H1 (cell line): ENCODE results near the gene MFAP3. TPM values are rescaled to one million over a fixed set of nuclear protein-coding genes. Genes with fewer than 3 reads are reported as not detected.

Source experiments
- CTCF ChIA-PET: fragments of 300-600 bp; sonication (Branson Sonifier 250); formaldehyde crosslinking; loops from one replicate; lab custom pipeline; 2021; ENCODE audit not compliant: partially characterized antibody; lab: Charles Lee
- POLR2A ChIA-PET: fragments of 300-600 bp; sonication (Branson Sonifier 250); formaldehyde crosslinking; loops from one replicate; lab custom pipeline; 2021; ENCODE audit warnings: inconsistent platforms; ENCODE audit not compliant: partially characterized antibody; lab: Charles Lee
- DNase-seq, 2 experiments: peaks; one replicate each; pipeline versions ENCODE4 v3.0.0 to v3.0.0-alpha.2; 2010 to 2022; ENCODE audit warnings: low spot score in 2 of 2, low read depth in 1 of 2, mixed read lengths in 1 of 2
- FAIRE-seq: peaks from 2 replicates; lab custom pipeline; 2011; peaks lifted over from hg19 to GRCh38; lab: Jason Lieb, UNC
- H2AFZ ChIP-seq: 2 replicates; pipeline ENCODE4 v1.8.1; 2012; ENCODE audit warnings: low read length, inconsistent platforms
- H2AK5ac ChIP-seq: 2 replicates; pipeline ENCODE4 v1.6.1; 2013; ENCODE audit warnings: low read depth, low read length
- H2BK120ac ChIP-seq: replicated peaks from 2 replicates; pipeline ENCODE3; 2013; ENCODE audit warnings: low read depth, low read length, inconsistent platforms
- H2BK12ac ChIP-seq: 2 replicates; pipeline ENCODE4 v1.6.1; 2013; ENCODE audit warnings: low read depth, low read length
- H2BK15ac ChIP-seq: 2 replicates; pipeline ENCODE4 v1.6.1; 2013; ENCODE audit warnings: low read length
- H2BK20ac ChIP-seq: 2 replicates; pipeline ENCODE4 v1.6.1; 2013; ENCODE audit warnings: low read length
- H2BK5ac ChIP-seq: 2 replicates; pipeline ENCODE4 v1.6.1; 2013; ENCODE audit warnings: low read depth, low read length
- H3K14ac ChIP-seq: 2 replicates; pipeline ENCODE4 v1.6.1; 2013; ENCODE audit warnings: inconsistent platforms; ENCODE audit not compliant: insufficient read length
- H3K18ac ChIP-seq: 2 replicates; pipeline ENCODE4 v1.6.1; 2013; ENCODE audit warnings: low read length; ENCODE audit errors: extremely low read depth
- H3K23ac ChIP-seq: 2 replicates; pipeline ENCODE4 v1.6.1; 2013; ENCODE audit warnings: inconsistent platforms; ENCODE audit not compliant: insufficient read length
- H3K23me2 ChIP-seq: 2 replicates; pipeline ENCODE4 v1.6.1; 2013; ENCODE audit warnings: low read depth, low read length
- H3K27ac ChIP-seq: 2 replicates; pipeline ENCODE4 v1.6.1; 2011; ENCODE audit warnings: low read depth, low read length, inconsistent platforms
- H3K27me3 ChIP-seq, 4 experiments: replicated peaks in 1 of 4; 1 replicate in 1 of 4; 2 replicates in 3 of 4; pipeline versions ENCODE4 v1.6.1 to v1.8.1; 2011 to 2013; ENCODE audit warnings: low read length in 3 of 4, mild to moderate bottlenecking in 3 of 4, inconsistent platforms in 2 of 4, mixed read lengths in 2 of 4, moderate library complexity in 1 of 4; ENCODE audit not compliant: control insufficient read depth in 3 of 4, insufficient read depth in 3 of 4; ENCODE audit errors: extremely low read depth in 1 of 4
- H3K36me3 ChIP-seq, 4 experiments: 2 replicates each; pipeline versions ENCODE4 v1.6.1 to v1.8.1; 2011 to 2013; ENCODE audit warnings: mild to moderate bottlenecking in 4 of 4, low read length in 3 of 4, moderate library complexity in 2 of 4, control low read depth in 1 of 4, inconsistent platforms in 1 of 4; ENCODE audit not compliant: insufficient read depth in 4 of 4, control insufficient read depth in 2 of 4
- H3K4ac ChIP-seq: replicated peaks from 2 replicates; pipeline ENCODE3; 2013; ENCODE audit warnings: low read length, low read depth, mixed read lengths, inconsistent platforms; ENCODE audit not compliant: insufficient read length
- H3K4me1 ChIP-seq, 4 experiments: replicated peaks in 1 of 4; 1 replicate in 1 of 4; 2 replicates in 3 of 4; pipeline versions ENCODE4 v1.6.1 to v1.8.1; 2011 to 2013; ENCODE audit warnings: low read length in 3 of 4, inconsistent platforms in 2 of 4, mixed read lengths in 1 of 4; ENCODE audit not compliant: insufficient read depth in 4 of 4, control insufficient read depth in 3 of 4
- H3K4me2 ChIP-seq, 2 experiments: 2 replicates each; pipeline versions ENCODE4 v1.6.1 to v1.8.1; 2011 to 2013; ENCODE audit warnings: low read depth in 2 of 2, low read length in 2 of 2, control low read depth in 1 of 2, inconsistent platforms in 1 of 2, mild to moderate bottlenecking in 1 of 2; ENCODE audit not compliant: insufficient read depth in 1 of 2
- H3K4me3 ChIP-seq, 4 experiments: fragments of 200-600, 300-600 bp in 1 of 4; sonication (generic), shearing (Covaris generic), sonication (Bioruptor Twin) in 1 of 4; 2 replicates each; pipeline versions ENCODE4 v1.5.1 to v1.8.1; 2011 to 2016; ENCODE audit warnings: low read length in 4 of 4, low read depth in 3 of 4, control low read depth in 2 of 4, inconsistent platforms in 2 of 4, mild to moderate bottlenecking in 2 of 4, mixed read lengths in 1 of 4, moderate library complexity in 1 of 4; ENCODE audit not compliant: insufficient read depth in 2 of 4; ENCODE audit errors: extremely low read depth in 1 of 4
- H3K56ac ChIP-seq: replicated peaks from 2 replicates; pipeline ENCODE3; 2013; ENCODE audit warnings: low read depth, mild to moderate bottlenecking, mixed read lengths, low read length, inconsistent platforms; ENCODE audit not compliant: insufficient read length
- H3K79me1 ChIP-seq: 2 replicates; pipeline ENCODE4 v1.6.1; 2013; ENCODE audit warnings: low read depth, low read length, control low read depth
- H3K79me2 ChIP-seq, 2 experiments: 2 replicates each; pipeline versions ENCODE4 v1.6.1 to v1.8.1; 2012 to 2013; ENCODE audit warnings: low read length in 2 of 2, mild to moderate bottlenecking in 2 of 2, inconsistent platforms in 1 of 2; ENCODE audit not compliant: insufficient read depth in 2 of 2, control insufficient read depth in 1 of 2
- H3K9ac ChIP-seq, 4 experiments: replicated peaks in 1 of 4; 1 replicate in 1 of 4; 2 replicates in 3 of 4; pipeline versions ENCODE4 v1.6.1 to v1.8.1; 2011 to 2013; ENCODE audit warnings: low read depth in 3 of 4, low read length in 3 of 4, control low read depth in 2 of 4, mild to moderate bottlenecking in 2 of 4, moderate library complexity in 2 of 4, inconsistent platforms in 1 of 4; ENCODE audit errors: extremely low read depth in 1 of 4
- H3K9me3 ChIP-seq, 2 experiments: 2 replicates each; pipeline versions ENCODE4 v1.6.1 to v1.8.1; 2012 to 2013; ENCODE audit warnings: mild to moderate bottlenecking in 2 of 2, moderate library complexity in 2 of 2, control low read depth in 1 of 2, inconsistent platforms in 1 of 2, low read depth in 1 of 2, low read length in 1 of 2, mixed read lengths in 1 of 2; ENCODE audit not compliant: insufficient read depth in 2 of 2
- H4K20me1 ChIP-seq, 2 experiments: replicated peaks in 1 of 2; 2 replicates each; pipeline versions ENCODE3 to v1.8.1; 2011 to 2013; ENCODE audit warnings: inconsistent platforms in 2 of 2, low read length in 2 of 2, mild to moderate bottlenecking in 1 of 2; ENCODE audit not compliant: insufficient read depth in 2 of 2, control insufficient read depth in 1 of 2
- H4K5ac ChIP-seq: 2 replicates; pipeline ENCODE4 v1.6.1; 2013; ENCODE audit warnings: low read length, low read depth, mixed read lengths, inconsistent platforms; ENCODE audit not compliant: insufficient read length
- H4K8ac ChIP-seq: 2 replicates; pipeline ENCODE4 v1.8.0; 2013; ENCODE audit warnings: mild to moderate bottlenecking, moderate library complexity, low read length, inconsistent platforms; ENCODE audit not compliant: insufficient read depth; ENCODE audit errors: extremely low read depth
- H4K91ac ChIP-seq: replicated peaks from 2 replicates; pipeline ENCODE3; 2013; ENCODE audit warnings: low read length, mixed read lengths, inconsistent platforms; ENCODE audit not compliant: insufficient read length
- CREB1 ChIP-seq: IDR thresholded peaks from 2 replicates; pipeline ENCODE4 v1.6.1; 2012; ENCODE audit warnings: inconsistent platforms
- EZH2 ChIP-seq: fragments of 200-600 bp; sonication (generic); IDR thresholded peaks from 2 replicates; pipeline ENCODE4 v1.7.1; 2012; ENCODE audit warnings: low read depth, mild to moderate bottlenecking, moderate library complexity, low read length, inconsistent platforms; ENCODE audit not compliant: severe bottlenecking
- KDM4A ChIP-seq: IDR thresholded peaks from one replicate; pipeline ENCODE4 v1.7.1; 2012; ENCODE audit warnings: low read depth, mild to moderate bottlenecking, moderate library complexity, low read length, inconsistent platforms; ENCODE audit not compliant: severe bottlenecking
- KDM5A ChIP-seq: fragments of 200-600 bp; IDR thresholded peaks from 2 replicates; pipeline ENCODE4 v1.7.1; 2012; ENCODE audit warnings: mild to moderate bottlenecking, low read length, inconsistent platforms, mixed read lengths
- MAX ChIP-seq: IDR thresholded peaks from 2 replicates; pipeline ENCODE4 v1.6.1; 2012; ENCODE audit warnings: inconsistent platforms
- POLR2A ChIP-seq, 2 experiments: IDR thresholded peaks; 1 replicate in 1 of 2; 2 replicates in 1 of 2; pipeline ENCODE4 v1.6.1; 2011; ENCODE audit warnings: low read depth in 2 of 2, low read length in 2 of 2, mild to moderate bottlenecking in 2 of 2; ENCODE audit errors: control extremely low read depth in 1 of 2
- RBBP5 ChIP-seq: IDR thresholded peaks from 2 replicates; pipeline ENCODE4 v1.7.1; 2012; ENCODE audit warnings: low read depth, mild to moderate bottlenecking, inconsistent platforms, low read length, moderate library complexity, borderline replicate concordance
- WGBS, 2 experiments: shearing (Covaris generic) in 1 of 2; methylation state at CpG; one replicate each; pipeline versions ENCODE4 v1.1.6 to v1.1.7; 2013 to 2015; ENCODE audit warnings: low lambda C conversion rate in 2 of 2, mixed read lengths in 2 of 2, inconsistent platforms in 1 of 2, low coverage in 1 of 2, missing lambda C conversion rate in 1 of 2; ENCODE audit not compliant: insufficient replicate concordance in 2 of 2, insufficient coverage in 1 of 2, insufficient read length in 1 of 2; ENCODE audit errors: extremely low coverage in 1 of 2, missing lambda C conversion rate in 1 of 2; 5-methylcytosine and 5-hydroxymethylcytosine counted together
- long read RNA-seq, 2 experiments: library from RNA in 1 of 2; library from capped mRNA in 1 of 2; stranded (forward); transcript quantifications; one replicate each; pipeline ENCODE4 v2.0.0, GENCODE V29; 2021; ENCODE audit warnings: inconsistent platforms in 1 of 2
- polyA minus RNA-seq, 3 experiments: library from RNA; depleted of rRNA, polyadenylated mRNA; stranded (reverse); fragments of >200 nt; gene quantifications; 1 replicate in 2 of 3; 2 replicates in 1 of 3; pipeline ENCODE4 v1.2.3, GENCODE V29; 2011
- polyA plus RNA-seq, 7 experiments: library from polyadenylated mRNA; depleted of rRNA in 3 of 7; stranded (reverse) in 5 of 7; unstranded in 2 of 7; fragments of >200 nt in 5 of 7; fragments of 200-250 nt in 2 of 7; gene quantifications; 1 replicate in 5 of 7; 2 replicates in 1 of 7; 4 replicates in 1 of 7; pipeline versions ENCODE4 v1.2.1 to v1.2.3, GENCODE V29; 2011 to 2013; ENCODE audit warnings: missing spikeins in 2 of 7, mixed read lengths in 2 of 7
- total RNA-seq: library from RNA; stranded (reverse); fragmentation: NEBNext Ultra II Directional; extraction: Animal tissue kit (Norgen Biotek cat#: 25700); gene quantifications from 2 replicates; pipeline ENCODE4 v1.2.1, GENCODE V29; 2021

Gene MFAP3
- total RNA-seq (24.1 and 27.0 TPM in 2 replicates), polyA plus RNA-seq (2011; rRNA removed) (9.7 and 13.7 TPM in 2 replicates), polyA minus RNA-seq (2011; rRNA and poly(A)+ RNA removed) (78.1 and 95.4 TPM in 2 replicates)
- 12.9 TPM for polyA plus RNA-seq (2011; cell fraction: cytosol; rRNA removed)
- polyA plus RNA-seq (2011; cell fraction: nucleus; rRNA removed) = 7.5 TPM
- 12.4 to 22.0 TPM (median 15.6 TPM) in 4 replicates for polyA plus RNA-seq (2012, experiment 1 of 2)
- polyA plus RNA-seq (2012, experiment 2 of 2) = 0.85 TPM
- 25.1 TPM for polyA plus RNA-seq (2013, experiment 1 of 2)
- 27.7 TPM for polyA plus RNA-seq (2013, experiment 2 of 2)
- 32.1 TPM for polyA minus RNA-seq (2011; cell fraction: cytosol; rRNA and poly(A)+ RNA removed)
- 46.8 TPM for polyA minus RNA-seq (2011; cell fraction: nucleus; rRNA and poly(A)+ RNA removed)
- long read RNA-seq, experiment 1, partial matches to known transcripts = 3 of 17 reads
- long read RNA-seq, experiment 1, other reads (novel, unspliced or antisense) = 13 of 17 reads
- long read RNA-seq, experiment 2, partial matches to known transcripts = 2 of 11 reads
- long read RNA-seq, experiment 2, other reads (novel, unspliced or antisense) = 8 of 11 reads

- H2BK5ac ChIP-seq = peak within 1 kb of the TSS; percentile 44; the same call in 1 of the 2 replicates
- H3K4ac ChIP-seq = no peak within 1 kb of the TSS
- peak within 1 kb of the TSS; percentile 89 to 95 (median 91) for H3K4me3 ChIP-seq
- no peak within 1 kb of the TSS for H2BK120ac ChIP-seq
- no peak within 1 kb of the TSS for H3K23ac ChIP-seq
- H3K14ac ChIP-seq = no peak within 1 kb of the TSS
- peak within 1 kb of the TSS in 3 of 4 experiments; percentile 56 to 93 (median 61); a peak in 6 of 7 replicates for H3K9ac ChIP-seq
- peak within 1 kb of the TSS; percentile 1 for H4K5ac ChIP-seq
- WGBS, 2 experiments = 2% methylated on average over 38 of the region's 51 CpGs; no CpG with 5 or more reads in 1 of the 2 experiments
- no peaks in the 10 kb centered on the region; the same call in 1 of the 2 replicates for H3K79me1 ChIP-seq
- peak within 1 kb of the TSS; percentile 100 for H2AFZ ChIP-seq
- no peak for FAIRE-seq
- H3K4me2 ChIP-seq = peak within 1 kb of the TSS; percentile 89 to 94
- H2BK20ac ChIP-seq = no peak within 1 kb of the TSS
- H3K27ac ChIP-seq = no peak within 1 kb of the TSS; the same call in 1 of the 2 replicates
- H3K9me3 ChIP-seq = no peaks in the 10 kb centered on the region
- H3K18ac ChIP-seq = peak within 1 kb of the TSS; percentile 55; the same call in 1 of the 2 replicates
- H4K91ac ChIP-seq = no peak within 1 kb of the TSS
- CTCF ChIA-PET = interaction anchor here (0.6 to 1.0 kb wide), 2 partner anchors 142 to 805 kb away, joined by 3 read pairs; no protein-coding TSS in a partner anchor
- 0 out of 7 replicates have a peak, but pooled peaks cover 0 to 2% (median 0%) of the 10 kb centered on the region in 4 experiments for H3K4me1 ChIP-seq
- H3K23me2 ChIP-seq = peaks cover 8% of the 10 kb centered on the region
- peak within 1 kb of the TSS; percentile 75 for H4K8ac ChIP-seq
- no peaks in the 10 kb centered on the region for H3K27me3 ChIP-seq
- peak; percentile 81 to 87 for DNase-seq
- POLR2A ChIA-PET = no interaction called here
- no peaks in the 10 kb centered on the region for H3K36me3 ChIP-seq
- no peak within 1 kb of the TSS for H2BK15ac ChIP-seq
- peaks cover 0 to 15% of the 10 kb centered on the region in 2 experiments; a peak in 2 of 4 replicates for H3K79me2 ChIP-seq
- H3K56ac ChIP-seq = no peak within 1 kb of the TSS
- peak within 1 kb of the TSS; percentile 44; the same call in 1 of the 2 replicates for H2BK12ac ChIP-seq
- no peak within 1 kb of the TSS for H2AK5ac ChIP-seq
- H4K20me1 ChIP-seq = peaks cover 0 to 2% of the 10 kb centered on the region in 2 experiments
- TF ChIP-seq CREB1 = no peak; the same call in 1 of the 2 replicates
- no peak for TF ChIP-seq EZH2
- peak; percentile 91 for TF ChIP-seq KDM4A
- no peak for TF ChIP-seq KDM5A
- TF ChIP-seq MAX = peak; percentile 86
- peak; percentile 95 for TF ChIP-seq RBBP5
- TF ChIP-seq POLR2A (IDR thresholded peaks at IDR 0.05; ENCODE audit: control extremely low read depth in 1 of 2, low read depth in 2 of 2, low read length in 2 of 2) = peak in 1 of 2 experiments; percentile 74; a peak in 1 of 3 replicates
Observed at GRCh38 chr5:154038707-154039457, at the start of gene MFAP3, which contains the start of gene FAM114A2. TSS of gene MFAP3 (plus strand) at chr5:154038967. CDS start at chr5:154049723, 10,756 bp downstream. TSS of gene FAM114A2 (minus strand) at chr5:154038910. CDS start at chr5:154034953, 3,957 bp downstream.
